ENCODE results near the gene SYT15.
"Not testable (repeated sequence)": the region's sequence is repeated elsewhere in the genome, so short reads cannot be mapped to it uniquely, and the experiment has no call there.

GRCh38 chr10:46573314-46573713 is 5.6 kb upstream of the SYT15 start:
- TF ChIP-seq CTCF, POLR2A (IDR thresholded peaks at IDR 0.05): not testable (repeated sequence)
